ENCODE data around the gene GATA2.

GATA2 gene

GRCh38 chr3:128486681-128487537, 6.1 kb downstream of the GATA2 start:
- no peak for DNase-seq (ENCODE audit: extremely low read depth, insufficient read length)
- TF ChIP-seq CTCF (IDR thresholded peaks at IDR 0.05; ENCODE audit: insufficient read depth, low read length, poor library complexity, severe bottlenecking), result no peak
- Histone ChIP-seq H3K4me3 (replicated peaks; ENCODE audit: low read depth, low read length) (peak overlapping the region; percentile 60), H3K36me3 (ENCODE audit: control insufficient read depth, insufficient read depth, low read length) (no peaks in the 10 kb centered on the region), H3K27me3 (replicated peaks; ENCODE audit: control insufficient read depth, insufficient read depth, low read length) (peaks cover 6% of the 10 kb centered on the region)

- DNase-seq (ENCODE audit: extremely low read depth, insufficient read length), result no peak
- no peaks in the 10 kb centered on the region for H3K36me3 ChIP-seq (ENCODE audit: control insufficient read depth, insufficient read depth, low read length)
- no peak for TF ChIP-seq CTCF (IDR thresholded peaks at IDR 0.05; ENCODE audit: insufficient read depth, low read length, poor library complexity, severe bottlenecking)
- H3K4me3 ChIP-seq (replicated peaks; ENCODE audit: low read depth, low read length), result no peak overlapping the region
- peaks cover 6% of the 10 kb centered on the region for H3K27me3 ChIP-seq (replicated peaks; ENCODE audit: control insufficient read depth, insufficient read depth, low read length)
Measured at GRCh38 chr3:128486205-128486628, 6.8 kb downstream of the GATA2 start.

GRCh38 chr3:128485282-128486204, 7.5 kb downstream of the GATA2 start:
- peaks cover 6% of the 10 kb centered on the region for H3K27me3 ChIP-seq (replicated peaks; ENCODE audit: control insufficient read depth, insufficient read depth, low read length)

GRCh38 chr3:128484404-128485281, 8.4 kb downstream of the GATA2 start:
- peaks cover 4% of the 10 kb centered on the region for H3K27me3 ChIP-seq (replicated peaks; ENCODE audit: control insufficient read depth, insufficient read depth, low read length)

More at GRCh38 chr3:128485282-128486204, 7.5 kb downstream of the GATA2 start:
- TF ChIP-seq CTCF (IDR thresholded peaks at IDR 0.05; ENCODE audit: insufficient read depth, low read length, poor library complexity, severe bottlenecking), result no peak
- no peak for DNase-seq (ENCODE audit: extremely low read depth, insufficient read length)
- Histone ChIP-seq H3K4me3 (replicated peaks; ENCODE audit: low read depth, low read length) (no peak overlapping the region), H3K36me3 (ENCODE audit: control insufficient read depth, insufficient read depth, low read length) (no peaks in the 10 kb centered on the region)

More at GRCh38 chr3:128484404-128485281, 8.4 kb downstream of the GATA2 start:
- Histone ChIP-seq H3K4me3 (replicated peaks; ENCODE audit: low read depth, low read length) (no peak overlapping the region), H3K36me3 (ENCODE audit: control insufficient read depth, insufficient read depth, low read length) (no peaks in the 10 kb centered on the region)
- no peak for DNase-seq (ENCODE audit: extremely low read depth, insufficient read length)
- TF ChIP-seq CTCF (IDR thresholded peaks at IDR 0.05; ENCODE audit: insufficient read depth, low read length, poor library complexity, severe bottlenecking), result no peak

Measured in GM06990 (cell line).